Spleen (tissue), 7 donors: ENCODE data around the gene FAM117B.

Experiments used
- CTCF ChIP-seq, 11 experiments: fragments of 200-600 bp in 7 of 11; fragments of 450-650 bp in 4 of 11; sonication (generic) in 4 of 11; IDR thresholded peaks in 8 of 11; conservative IDR thresholded peaks in 3 of 11; 1 replicate in 7 of 11; 2 replicates in 4 of 11; pipeline versions ENCODE4 v1.4.0 to v1.8.0; 2016 to 2021; ENCODE audit warnings: antibody characterized with exemption in 11 of 11, inconsistent platforms in 4 of 11, mild to moderate bottlenecking in 1 of 11
- POLR2A ChIP-seq, 3 donors: fragments of 450-650 bp; IDR thresholded peaks; one replicate each; pipeline ENCODE4 v1.5.1; 2017; ENCODE audit warnings: antibody characterized with exemption in 3 of 3, mild to moderate bottlenecking in 1 of 3
- POLR2AphosphoS5 ChIP-seq, 3 donors: sonication (generic); formaldehyde crosslinking; IDR thresholded peaks; one replicate each; pipeline ENCODE4 v1.5.1; 2017; ENCODE audit warnings: antibody characterized with exemption in 3 of 3
- donor health status: DM: no; HTN: no; CAD: no; lungs with moderate emphysema.
- donor health status: DM: no; HTN: no; CAD: no.
- donor health status: DM: no; HTN: no; CAD: no.

- no peak for TF ChIP-seq CTCF (IDR thresholded peaks at IDR 0.05 in 8 of 11, conservative IDR thresholded peaks at IDR 0.05 in 3 of 11)
- TF ChIP-seq POLR2A (IDR thresholded peaks at IDR 0.05) = no peak
- no peak for TF ChIP-seq POLR2AphosphoS5 (IDR thresholded peaks at IDR 0.05)
Observed at GRCh38 chr2:202605174-202605573, 29.6 kb upstream of the FAM117B start.
